SK-N-SH treated with all-trans-retinoic acid at 6 μM for 48 hours (cell line): Measurements from ENCODE around the gene PON3.

Experiments
- ARNTL ChIP-seq: fragments of 450-650 bp; formaldehyde crosslinking; IDR thresholded peaks from 2 replicates; pipeline ENCODE4 v1.5.0; 2020; ENCODE audit warnings: low read depth, mild to moderate bottlenecking, moderate library complexity, borderline replicate concordance
- CSDC2 ChIP-seq: fragments of 250-450 bp; sonication (Bioruptor Pico); IDR thresholded peaks from 2 replicates; pipeline ENCODE4 v1.5.0; 2020; ENCODE audit warnings: mild to moderate bottlenecking, moderate library complexity
- GLIS3 ChIP-seq: fragments of 250-450 bp; sonication (Bioruptor Pico); IDR thresholded peaks from 2 replicates; pipeline ENCODE4 v1.5.0; 2020; ENCODE audit warnings: mild to moderate bottlenecking, moderate library complexity
- ISL1 ChIP-seq: fragments of 250-450 bp; sonication (Bioruptor Pico); IDR thresholded peaks from 2 replicates; pipeline ENCODE4 v2.1.2; 2022; ENCODE audit warnings: mild to moderate bottlenecking, moderate library complexity
- RARB ChIP-seq: fragments of 250-450 bp; sonication (Bioruptor Pico); IDR thresholded peaks from 2 replicates; pipeline ENCODE4 v1.8.0; 2021; ENCODE audit warnings: mild to moderate bottlenecking, moderate library complexity
- ZC3H10 ChIP-seq: fragments of 250-450 bp; sonication (Bioruptor Pico); IDR thresholded peaks from 2 replicates; pipeline ENCODE4 v1.5.1; 2021; ENCODE audit warnings: mild to moderate bottlenecking, moderate library complexity
- ZFP3 ChIP-seq: fragments of 250-450 bp; sonication (Bioruptor Pico); IDR thresholded peaks from 2 replicates; pipeline ENCODE4 v1.5.0; 2020; ENCODE audit warnings: mild to moderate bottlenecking, moderate library complexity
- ZFP30 ChIP-seq: fragments of 450-650 bp; formaldehyde crosslinking; IDR thresholded peaks from 2 replicates; pipeline ENCODE4 v1.5.0; 2022; ENCODE audit warnings: mild to moderate bottlenecking, moderate library complexity
- ZNF565 ChIP-seq: fragments of 450-650 bp; formaldehyde crosslinking; conservative IDR thresholded peaks from 2 replicates; pipeline ENCODE4 v1.5.0; 2020; ENCODE audit warnings: low read depth, mild to moderate bottlenecking, moderate library complexity
- ZNF70 ChIP-seq: fragments of 450-650 bp; formaldehyde crosslinking; IDR thresholded peaks from 2 replicates; pipeline ENCODE4 v1.5.0; 2020; ENCODE audit warnings: mild to moderate bottlenecking, moderate library complexity
- ZNF8 ChIP-seq: fragments of 450-650 bp; formaldehyde crosslinking; IDR thresholded peaks from 2 replicates; pipeline ENCODE4 v1.5.0; 2020; ENCODE audit warnings: mild to moderate bottlenecking, moderate library complexity
- TF ChIP-seq, protein P1 (sequence below): fragments of 250-450 bp; sonication (Bioruptor Pico); IDR thresholded peaks from 2 replicates; pipeline ENCODE4 v1.8.0; 2021; ENCODE audit warnings: low read depth, mild to moderate bottlenecking, moderate library complexity, borderline replicate concordance
- TF ChIP-seq, protein P2 (sequence below): fragments of 250-450 bp; sonication (Bioruptor Pico); IDR thresholded peaks from 2 replicates; pipeline ENCODE4 v1.8.0; 2020; ENCODE audit warnings: mild to moderate bottlenecking, moderate library complexity, borderline replicate concordance

DNA sequence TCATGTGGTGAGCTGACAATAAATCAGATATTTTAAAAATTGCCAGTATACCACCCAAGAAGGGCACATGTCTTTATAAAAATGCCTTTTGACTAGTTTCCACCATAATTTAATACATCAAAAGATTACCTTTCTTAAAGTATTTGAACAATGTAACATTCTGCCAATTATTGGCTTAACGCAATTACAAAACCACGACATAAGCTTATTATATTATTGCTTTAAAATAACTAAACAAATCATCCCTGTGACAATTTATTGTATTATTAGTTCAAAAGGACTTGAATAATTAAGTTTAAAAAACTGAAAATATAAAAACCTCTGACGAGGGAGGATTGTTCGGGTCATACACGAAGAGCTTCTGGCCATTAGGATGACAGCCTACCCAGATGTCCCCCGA lies 9.6 kb upstream of the PON3 start:
- TF ChIP-seq, protein P1, sequence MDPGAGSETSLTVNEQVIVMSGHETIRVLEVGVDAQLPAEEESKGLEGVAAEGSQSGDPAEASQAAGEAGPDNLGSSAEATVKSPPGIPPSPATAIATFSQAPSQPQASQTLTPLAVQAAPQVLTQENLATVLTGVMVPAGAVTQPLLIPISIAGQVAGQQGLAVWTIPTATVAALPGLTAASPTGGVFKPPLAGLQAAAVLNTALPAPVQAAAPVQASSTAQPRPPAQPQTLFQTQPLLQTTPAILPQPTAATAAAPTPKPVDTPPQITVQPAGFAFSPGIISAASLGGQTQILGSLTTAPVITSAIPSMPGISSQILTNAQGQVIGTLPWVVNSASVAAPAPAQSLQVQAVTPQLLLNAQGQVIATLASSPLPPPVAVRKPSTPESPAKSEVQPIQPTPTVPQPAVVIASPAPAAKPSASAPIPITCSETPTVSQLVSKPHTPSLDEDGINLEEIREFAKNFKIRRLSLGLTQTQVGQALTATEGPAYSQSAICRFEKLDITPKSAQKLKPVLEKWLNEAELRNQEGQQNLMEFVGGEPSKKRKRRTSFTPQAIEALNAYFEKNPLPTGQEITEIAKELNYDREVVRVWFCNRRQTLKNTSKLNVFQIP (CRISPR knock-in tag): no peak
- TF ChIP-seq GLIS3 (CRISPR knock-in tag) (no peak), ZFP3 (CRISPR knock-in tag) (no peak), ZNF70 (no peak), ZC3H10 (CRISPR knock-in tag) (no peak), ZNF565 (no peak), ZNF8 (CRISPR knock-in tag) (no peak), ZFP30 (CRISPR knock-in tag) (no peak), RARB (no peak), ARNTL (no peak), ISL1 (CRISPR knock-in tag) (peak; percentile 85), CSDC2 (no peak)
- TF ChIP-seq, protein P2, sequence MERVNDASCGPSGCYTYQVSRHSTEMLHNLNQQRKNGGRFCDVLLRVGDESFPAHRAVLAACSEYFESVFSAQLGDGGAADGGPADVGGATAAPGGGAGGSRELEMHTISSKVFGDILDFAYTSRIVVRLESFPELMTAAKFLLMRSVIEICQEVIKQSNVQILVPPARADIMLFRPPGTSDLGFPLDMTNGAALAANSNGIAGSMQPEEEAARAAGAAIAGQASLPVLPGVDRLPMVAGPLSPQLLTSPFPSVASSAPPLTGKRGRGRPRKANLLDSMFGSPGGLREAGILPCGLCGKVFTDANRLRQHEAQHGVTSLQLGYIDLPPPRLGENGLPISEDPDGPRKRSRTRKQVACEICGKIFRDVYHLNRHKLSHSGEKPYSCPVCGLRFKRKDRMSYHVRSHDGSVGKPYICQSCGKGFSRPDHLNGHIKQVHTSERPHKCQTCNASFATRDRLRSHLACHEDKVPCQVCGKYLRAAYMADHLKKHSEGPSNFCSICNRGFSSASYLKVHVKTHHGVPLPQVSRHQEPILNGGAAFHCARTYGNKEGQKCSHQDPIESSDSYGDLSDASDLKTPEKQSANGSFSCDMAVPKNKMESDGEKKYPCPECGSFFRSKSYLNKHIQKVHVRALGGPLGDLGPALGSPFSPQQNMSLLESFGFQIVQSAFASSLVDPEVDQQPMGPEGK (CRISPR knock-in tag): peak; percentile 78; the same call in 1 of the 2 replicates
